DOHH2 (cell line): ENCODE results near the gene TFDP1.

Source experiments
- EZH2phosphoT487 ChIP-seq: fragments of 200-600 bp; sonication (generic); IDR thresholded peaks from 2 replicates; pipeline ENCODE4 v1.6.1; 2017; ENCODE audit warnings: borderline replicate concordance, mild to moderate bottlenecking, antibody characterized with exemption, low read length, moderate library complexity, mixed read lengths
- TF ChIP-seq, protein P1 (sequence below): fragments of 200-600 bp; sonication (generic); IDR thresholded peaks from one replicate; pipeline ENCODE4 v1.5.1; 2014; ENCODE audit warnings: antibody characterized with exemption, mild to moderate bottlenecking, low read depth, low read length; ENCODE audit not compliant: poor library complexity, severe bottlenecking

DNA sequence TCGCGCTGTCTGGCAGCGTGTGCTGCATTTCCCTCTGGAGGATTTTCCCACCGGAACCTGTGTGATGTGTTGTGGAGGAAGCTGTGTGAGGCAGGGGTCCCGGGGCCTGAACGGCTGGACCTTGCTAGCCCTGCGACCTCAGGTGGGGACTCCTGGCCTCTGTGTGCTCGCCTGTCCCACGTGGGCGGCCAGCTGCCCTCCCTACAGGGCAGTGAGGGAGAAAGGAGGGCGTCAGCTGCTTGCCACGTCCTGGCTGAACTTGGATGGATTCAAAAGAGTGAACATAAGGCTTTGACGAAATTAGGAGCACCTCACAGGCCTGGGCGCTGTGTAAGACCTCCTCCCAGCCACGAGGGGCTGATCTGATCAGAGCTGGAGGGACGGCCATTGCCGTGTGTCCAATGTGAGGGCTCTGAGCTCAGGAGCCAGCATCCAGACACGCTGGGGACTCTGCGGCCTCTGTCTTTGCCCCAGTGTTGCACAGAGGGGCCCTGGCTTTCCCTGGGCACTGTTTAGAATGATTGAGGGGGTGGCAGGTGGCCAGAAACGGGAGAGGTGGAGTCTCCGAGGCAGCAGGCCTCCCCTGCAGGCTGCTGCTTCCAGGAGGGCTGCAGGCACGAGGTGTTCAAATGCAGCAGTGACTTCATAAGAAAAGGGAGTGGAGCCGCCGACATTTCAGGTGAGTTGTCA is 13.0 kb downstream of the TFDP1 start:
- TF ChIP-seq, protein P1, sequence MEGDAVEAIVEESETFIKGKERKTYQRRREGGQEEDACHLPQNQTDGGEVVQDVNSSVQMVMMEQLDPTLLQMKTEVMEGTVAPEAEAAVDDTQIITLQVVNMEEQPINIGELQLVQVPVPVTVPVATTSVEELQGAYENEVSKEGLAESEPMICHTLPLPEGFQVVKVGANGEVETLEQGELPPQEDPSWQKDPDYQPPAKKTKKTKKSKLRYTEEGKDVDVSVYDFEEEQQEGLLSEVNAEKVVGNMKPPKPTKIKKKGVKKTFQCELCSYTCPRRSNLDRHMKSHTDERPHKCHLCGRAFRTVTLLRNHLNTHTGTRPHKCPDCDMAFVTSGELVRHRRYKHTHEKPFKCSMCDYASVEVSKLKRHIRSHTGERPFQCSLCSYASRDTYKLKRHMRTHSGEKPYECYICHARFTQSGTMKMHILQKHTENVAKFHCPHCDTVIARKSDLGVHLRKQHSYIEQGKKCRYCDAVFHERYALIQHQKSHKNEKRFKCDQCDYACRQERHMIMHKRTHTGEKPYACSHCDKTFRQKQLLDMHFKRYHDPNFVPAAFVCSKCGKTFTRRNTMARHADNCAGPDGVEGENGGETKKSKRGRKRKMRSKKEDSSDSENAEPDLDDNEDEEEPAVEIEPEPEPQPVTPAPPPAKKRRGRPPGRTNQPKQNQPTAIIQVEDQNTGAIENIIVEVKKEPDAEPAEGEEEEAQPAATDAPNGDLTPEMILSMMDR, result no peak
- no peak for TF ChIP-seq EZH2phosphoT487
